Stimulated activated CD4-positive, alpha-beta T cell treated with anti-CD3 and anti-CD28 coated beads, Interleukin-15, amount 100 ng/mL, for 48 hours (primary cell): ENCODE results near the gene PPP1R1C.
A peak's percentile ranks its signal among the peaks of the same experiment; 100 is the strongest.
"Not testable (repeated sequence)": the region's sequence is repeated elsewhere in the genome, so short reads cannot be mapped to it uniquely, and the experiment has no call there.

Experiments
- DNase-seq, 2 donors: peaks; one replicate each; pipeline ENCODE4 v3.0.0-alpha.2; 2020; ENCODE audit warnings: low read depth in 2 of 2

Gene PPP1R1C, protein sequence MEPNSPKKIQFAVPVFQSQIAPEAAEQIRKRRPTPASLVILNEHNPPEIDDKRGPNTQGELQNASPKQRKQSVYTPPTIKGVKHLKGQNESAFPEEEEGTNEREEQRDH

DNA sequence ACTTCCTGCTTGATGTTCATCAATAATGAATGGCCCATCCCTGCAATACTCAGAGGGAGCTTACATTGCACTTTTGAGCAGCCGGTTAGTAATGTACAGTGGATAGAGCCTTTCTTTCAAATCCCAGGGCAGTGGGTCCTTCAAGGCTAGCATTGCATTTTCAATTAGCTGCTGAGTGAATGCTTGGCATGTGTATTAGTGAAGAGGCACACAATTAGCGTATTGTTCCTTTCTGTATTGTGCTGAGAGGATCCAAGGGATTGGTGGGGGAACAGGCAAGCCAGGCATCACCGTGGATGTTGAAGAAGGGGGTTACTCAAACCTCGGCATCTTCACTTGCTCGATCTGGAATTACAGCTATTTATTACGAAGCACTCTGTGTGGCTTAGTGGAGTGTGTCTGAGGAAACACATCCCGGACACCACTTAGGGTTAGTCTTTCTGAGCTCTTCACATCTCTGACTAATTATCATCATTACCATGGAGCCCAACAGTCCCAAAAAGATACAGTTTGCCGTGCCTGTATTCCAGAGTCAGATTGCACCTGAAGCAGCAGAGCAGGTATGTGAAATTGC is at the start of gene PPP1R1C:
Gene PPP1R1C, plus strand, starts transcription at position 222 of the 574 bp plus-strand sequence. Its CDS starts 258 bp downstream, at position 480.
- no peak for DNase-seq

DNA sequence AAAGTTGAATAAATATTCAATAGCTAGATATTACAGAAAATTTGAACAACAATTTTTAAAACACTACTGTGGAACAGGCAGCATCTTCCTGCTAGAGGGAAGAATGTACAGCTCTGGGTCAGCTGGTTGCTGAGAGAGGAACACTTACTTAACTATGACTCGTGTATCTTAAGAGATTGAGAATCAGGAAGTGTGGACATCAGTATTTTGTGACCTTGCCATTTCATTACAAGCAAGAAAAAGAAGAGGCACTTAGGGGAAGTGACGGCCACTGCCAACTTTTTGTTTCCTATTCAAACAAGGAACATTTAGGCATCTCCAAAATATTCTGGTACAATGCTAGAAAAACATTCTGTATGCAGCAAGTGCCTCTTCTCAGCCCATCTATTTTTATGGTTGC is 48.2 kb upstream of the PPP1R1C start:
- DNase-seq, result no peak

DNA sequence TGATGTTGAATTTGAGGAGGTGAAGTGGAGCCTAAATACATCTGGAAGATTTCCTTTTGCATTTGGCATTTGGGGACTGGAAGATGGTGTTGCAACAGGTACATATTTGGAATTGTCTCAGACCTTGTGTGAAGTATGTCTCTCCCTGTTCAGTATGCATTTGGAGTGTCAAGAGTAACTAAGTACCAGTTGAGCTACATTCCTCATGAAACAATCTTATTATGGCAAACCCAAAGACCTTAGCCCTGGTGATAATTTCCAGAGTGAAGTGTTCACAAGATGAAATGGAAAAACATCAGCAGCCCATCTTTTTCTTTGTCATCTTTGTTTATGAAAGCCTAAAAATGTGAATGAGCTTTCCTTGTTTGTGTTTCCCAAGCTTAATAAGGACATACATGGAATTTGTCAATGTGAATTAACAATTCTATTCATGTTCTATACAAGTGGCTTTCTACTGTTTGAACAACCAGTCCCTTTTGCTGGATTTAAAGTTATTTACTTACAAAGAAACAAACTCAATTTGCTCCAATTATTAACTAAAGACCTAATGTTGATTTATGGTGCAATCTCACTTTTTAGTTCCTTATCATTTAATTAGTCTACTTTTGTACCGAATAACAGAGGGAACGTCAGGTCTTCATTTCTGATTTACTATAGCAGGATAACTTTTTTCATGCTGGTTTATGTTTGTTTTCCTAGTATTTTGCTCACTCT is 42.1 kb upstream of the PPP1R1C start:
- DNase-seq, result no peak

DNA sequence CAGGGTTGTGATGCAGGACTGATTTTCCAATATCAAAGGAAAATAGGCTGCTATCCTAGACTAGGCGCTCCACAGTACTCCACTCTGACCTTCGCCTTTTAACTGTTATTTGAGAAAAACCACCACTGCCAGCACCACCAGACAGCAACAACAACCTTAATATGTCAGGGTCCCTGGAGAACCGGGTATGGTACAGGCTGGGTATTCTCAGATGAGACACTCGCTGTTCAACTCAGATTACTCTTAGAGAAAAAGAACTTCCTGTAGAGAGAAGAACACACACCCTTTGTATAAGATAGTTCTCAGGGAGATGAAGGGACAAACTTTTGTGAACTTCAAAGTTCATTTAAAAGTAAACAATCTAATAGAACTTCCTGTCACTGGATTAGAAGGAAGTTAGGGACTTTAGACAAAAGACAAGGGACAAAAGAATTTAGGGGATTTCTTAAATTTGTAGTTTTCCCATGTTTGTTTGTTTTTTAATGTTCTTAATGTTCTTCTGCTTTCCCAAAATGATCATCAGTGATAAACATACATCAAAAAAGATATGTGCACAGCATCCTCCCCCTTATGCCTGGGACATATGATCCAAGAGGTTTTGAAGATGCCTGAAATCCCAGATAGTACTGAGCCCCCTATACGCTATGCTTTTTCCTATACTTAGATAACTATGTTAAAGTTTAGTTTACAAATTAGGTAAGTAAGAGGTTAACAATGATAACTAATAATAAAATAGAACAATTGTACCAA is 41.3 kb upstream of the PPP1R1C start:
- no peak for DNase-seq

DNA sequence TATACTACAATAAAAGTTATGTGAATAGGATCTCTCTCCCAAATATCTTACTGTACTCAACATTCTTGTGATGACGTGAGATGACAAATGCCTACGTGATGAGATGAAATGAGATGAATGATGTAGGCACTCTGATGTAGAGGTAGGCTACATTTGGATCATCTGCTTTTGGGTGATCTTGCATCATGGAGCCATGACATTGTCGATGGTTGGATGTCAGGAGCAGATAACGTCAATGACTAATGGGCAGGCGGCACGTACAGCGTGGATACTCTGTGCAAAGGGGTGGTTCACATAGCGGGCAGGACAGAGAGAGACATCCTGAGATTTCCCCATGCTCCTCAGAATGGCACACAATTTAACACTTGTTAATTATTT is 40.8 kb upstream of the PPP1R1C start:
- DNase-seq, result no peak

DNA sequence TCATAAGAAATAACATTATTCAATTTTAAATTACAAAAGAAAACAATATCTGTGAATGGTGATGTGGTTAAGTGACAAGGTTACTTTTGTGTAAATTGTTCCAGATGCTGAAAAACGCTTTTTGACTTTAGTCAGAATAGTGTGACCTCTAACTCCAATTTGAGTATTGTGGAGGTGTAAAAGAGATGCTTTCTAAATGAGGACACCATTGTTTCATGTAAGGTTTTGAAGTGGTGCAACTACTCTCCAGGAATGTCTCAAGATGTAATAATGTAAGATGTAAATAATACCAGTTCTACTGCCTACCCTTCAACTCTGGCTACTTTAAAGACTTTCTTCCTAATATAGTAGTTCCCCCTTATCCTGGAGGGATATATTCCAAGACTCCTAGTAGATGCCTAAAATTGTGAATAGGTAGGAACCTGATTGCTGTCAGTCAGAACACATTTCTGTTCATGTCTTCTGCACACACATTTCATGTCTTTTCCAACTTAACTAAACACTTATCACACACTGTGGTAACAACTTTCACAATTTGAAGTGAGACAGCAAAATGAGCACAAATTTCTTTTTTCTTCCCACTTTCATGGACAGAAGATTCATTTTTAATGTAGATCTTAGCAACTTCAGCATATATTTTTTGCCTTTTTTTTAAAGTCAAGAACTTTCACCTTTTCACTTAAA is 39.1 kb upstream of the PPP1R1C start:
- no peak for DNase-seq

DNA sequence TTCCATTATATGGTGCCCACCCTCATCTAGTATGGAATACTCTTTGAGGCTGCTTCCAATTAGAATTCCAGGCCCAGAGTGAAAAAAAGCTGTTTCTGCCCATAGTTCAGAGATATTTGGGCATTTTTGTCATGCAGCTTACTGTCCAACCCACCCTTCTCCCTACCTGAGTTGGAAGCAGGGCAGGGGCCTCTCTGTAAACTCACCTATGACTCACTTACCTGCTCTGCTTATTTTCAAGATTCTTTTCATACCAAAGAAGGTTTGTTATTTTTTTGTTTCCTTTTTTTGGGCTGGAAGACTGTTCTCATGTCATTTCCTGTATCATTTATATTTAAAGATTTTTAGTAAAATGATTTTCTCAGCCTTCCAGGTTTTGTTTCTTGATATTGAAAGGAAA is 38.4 kb upstream of the PPP1R1C start:
- no peak for DNase-seq

DNA sequence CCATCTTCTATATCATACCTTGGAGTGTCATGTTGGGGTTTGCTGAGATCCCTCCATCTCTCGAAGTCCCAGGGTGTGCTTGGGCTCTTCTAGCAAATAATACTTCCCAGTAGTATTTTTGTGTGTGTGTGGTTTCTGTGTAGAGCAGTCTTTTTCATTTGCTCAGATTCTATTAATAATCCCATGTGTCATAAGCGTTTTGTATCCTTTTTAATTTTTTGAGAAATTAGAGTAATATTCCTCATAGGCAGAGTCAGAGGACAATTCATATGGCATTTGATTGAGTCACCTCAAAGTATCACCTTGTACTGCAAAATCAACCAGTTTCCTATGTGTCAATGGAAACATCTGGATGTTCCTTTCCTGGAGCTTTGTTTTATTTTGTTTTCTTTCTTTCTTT is 37.4 kb upstream of the PPP1R1C start:
- DNase-seq, result no peak

DNA sequence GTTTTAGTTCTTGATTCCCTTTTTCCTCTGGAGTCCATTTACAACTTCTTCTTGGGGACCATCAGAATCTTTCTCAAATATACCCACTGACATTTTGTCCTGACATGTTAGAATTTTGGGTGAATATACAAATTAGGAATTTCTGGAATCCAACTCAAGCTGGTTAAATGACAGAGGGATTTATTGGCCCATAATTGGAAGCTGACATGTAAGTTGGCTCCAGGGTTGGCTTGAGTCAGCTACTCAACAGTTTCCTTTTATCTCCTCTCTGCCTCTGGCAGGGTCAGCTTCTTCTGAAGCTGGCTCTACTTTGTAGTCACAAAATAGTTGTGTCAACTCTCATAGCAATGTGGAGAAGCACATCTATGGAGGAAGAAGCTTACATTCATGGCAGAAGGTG is 36.6 kb upstream of the PPP1R1C start:
- no peak for DNase-seq

DNA sequence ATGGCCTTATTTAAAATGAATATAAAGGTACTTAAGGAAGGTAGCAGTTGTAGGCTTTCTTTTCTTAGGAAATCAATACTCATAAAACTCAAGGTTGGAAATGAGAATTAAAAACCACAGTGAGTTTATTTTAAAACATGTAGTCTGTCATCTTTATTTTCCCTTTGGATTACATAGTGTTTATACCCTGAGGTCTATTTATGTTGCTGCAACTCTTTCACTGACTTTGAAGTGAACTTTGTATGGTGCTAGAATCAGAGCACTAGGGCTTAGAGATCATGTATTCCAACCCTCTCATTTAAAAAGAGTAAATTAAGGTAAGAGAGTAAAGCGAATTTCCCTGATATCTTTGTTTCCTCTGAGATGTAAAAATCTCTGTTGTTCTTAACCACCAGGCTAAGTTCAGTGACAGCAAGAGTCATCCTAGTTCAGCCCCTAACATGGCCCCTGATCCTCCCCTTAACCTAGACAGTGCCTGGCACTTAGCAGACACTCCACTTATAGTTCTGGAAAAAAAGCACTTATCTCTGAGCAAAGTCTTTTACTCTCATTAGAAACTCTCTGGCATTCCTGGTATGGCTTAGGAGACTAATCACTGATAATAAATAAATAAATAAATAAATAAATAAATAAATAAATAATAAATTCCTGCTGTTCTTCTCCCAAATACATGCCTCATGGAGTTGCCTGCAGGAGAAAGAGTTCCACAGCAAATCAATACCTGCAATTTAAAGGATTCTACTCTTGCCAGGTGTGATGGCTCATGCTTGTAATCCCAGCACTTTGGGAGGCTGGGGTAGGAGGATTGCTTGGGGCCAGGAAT is 33.0 kb upstream of the PPP1R1C start:
- no peak for DNase-seq

DNA sequence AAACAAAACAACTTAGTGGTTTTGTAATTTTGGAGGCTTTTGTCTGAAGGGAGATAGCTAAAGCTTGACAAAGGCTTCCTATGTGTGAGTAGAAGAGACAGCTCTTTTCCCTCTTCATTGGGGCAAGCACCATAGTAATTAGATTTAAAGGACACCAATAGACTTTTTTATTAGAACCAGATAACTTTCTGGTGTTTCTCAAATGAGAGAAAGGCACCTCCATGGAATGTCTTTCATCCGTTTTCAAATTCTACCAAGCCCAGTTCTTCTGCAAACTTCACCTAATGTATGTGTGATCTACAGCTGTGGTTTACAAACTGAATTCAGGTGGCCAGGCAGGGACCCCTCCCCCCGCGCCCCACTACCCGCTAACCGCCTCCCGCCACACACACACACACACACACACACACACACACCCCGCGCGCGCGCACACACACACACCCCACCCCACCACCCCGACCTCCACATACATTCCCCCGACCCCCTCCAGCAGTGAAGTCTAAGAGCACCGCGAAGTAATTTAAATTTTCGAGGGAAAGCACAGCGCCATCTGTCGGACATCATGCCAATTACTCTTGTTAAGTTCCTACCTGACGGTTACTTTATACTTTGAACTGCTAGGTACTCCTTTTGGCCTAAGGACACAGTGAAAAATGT is 31.6 kb upstream of the PPP1R1C start:
- DNase-seq, result peak; percentile 26 to 54

DNA sequence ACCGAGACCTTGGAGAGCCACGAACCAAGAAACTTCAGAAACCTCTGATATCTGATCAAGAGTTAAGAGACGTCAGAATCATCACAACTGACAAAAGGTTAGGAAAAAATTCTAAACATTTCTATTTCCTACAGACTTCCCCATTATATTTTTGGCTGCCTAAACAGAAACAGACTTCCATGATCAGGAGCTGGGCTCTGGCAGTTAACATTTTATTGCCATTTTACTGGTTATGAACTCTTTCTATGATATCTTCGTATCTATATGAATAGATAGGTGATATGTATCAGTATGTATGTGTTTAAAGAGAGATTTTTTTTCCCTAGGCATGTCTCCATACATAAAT is 31.1 kb upstream of the PPP1R1C start:
- DNase-seq, result no peak

DNA sequence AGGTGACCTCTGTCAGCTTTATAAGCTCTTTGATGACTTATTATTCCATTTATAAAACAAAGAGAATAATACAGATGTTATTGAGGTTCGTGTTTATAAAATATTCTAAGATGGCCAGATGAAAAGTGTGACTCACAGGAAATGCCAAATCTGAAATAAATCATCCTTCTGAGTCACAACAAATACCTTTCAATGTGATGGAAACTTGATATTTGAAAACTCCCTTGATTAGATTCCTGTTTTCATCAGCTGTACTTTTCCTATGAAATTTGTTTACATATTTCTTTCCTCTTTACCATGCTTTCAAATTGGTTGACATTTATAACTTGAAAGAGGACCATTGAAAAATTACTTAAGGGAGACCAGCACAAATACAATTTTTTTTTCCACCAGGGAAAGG is 30.6 kb upstream of the PPP1R1C start:
- DNase-seq, result no peak

DNA sequence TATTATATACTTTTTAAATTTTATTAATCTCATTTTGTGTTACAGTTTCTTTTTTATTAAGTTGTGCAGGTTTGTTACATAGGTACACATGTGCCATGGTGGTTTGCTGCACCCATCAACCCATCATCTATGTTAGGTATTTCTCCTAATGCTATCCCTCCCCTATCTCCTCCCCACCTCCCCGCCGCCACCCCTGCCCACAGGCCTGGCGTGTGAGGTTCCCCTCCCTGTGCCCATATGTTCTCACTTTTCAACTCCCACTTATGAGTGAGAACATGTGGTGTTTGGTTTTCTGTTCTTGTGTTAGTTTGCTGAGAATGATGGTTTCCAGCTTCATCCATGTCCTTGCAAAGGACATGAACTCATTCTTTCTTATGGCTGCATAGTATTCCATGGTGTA is 29.8 kb upstream of the PPP1R1C start:
- not testable (repeated sequence) for DNase-seq

DNA sequence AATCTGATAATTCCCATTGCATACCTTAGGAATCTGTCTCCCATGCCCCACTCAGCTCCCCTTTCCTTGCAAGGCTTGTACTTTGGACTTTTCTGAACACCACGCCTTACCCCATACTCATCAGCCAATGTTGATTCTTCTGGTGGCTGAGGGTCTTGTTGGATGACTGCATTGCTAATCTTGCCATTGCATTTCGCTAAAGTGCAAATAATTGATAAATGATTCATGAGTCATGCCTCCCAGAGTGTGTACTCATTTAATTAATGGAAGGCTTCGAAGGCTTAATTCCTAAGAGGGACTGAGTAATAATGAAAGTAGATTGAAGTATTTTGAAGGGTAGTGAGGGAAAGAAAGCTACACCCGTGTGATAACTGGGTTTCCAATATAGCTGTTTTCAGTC is 28.0 kb upstream of the PPP1R1C start:
- DNase-seq, result no peak

DNA sequence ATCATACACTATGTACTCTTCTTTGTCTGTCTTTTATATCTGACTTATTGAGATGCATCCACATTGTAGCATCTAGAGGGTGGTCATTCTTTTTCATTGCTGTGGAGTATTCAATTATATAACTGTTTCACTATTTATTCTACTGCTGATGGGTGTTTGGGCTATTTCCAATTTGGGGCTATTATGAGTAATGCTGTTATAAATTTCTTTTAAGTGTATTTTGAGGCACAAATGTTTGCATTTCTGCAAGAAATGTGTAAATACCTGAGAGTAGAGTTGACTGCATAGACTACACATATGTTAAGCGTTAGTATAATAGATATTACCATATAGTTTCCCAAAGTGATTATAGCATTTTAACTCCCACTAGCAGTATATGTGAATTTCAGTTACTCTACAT is 26.9 kb upstream of the PPP1R1C start:
- no peak for DNase-seq

DNA sequence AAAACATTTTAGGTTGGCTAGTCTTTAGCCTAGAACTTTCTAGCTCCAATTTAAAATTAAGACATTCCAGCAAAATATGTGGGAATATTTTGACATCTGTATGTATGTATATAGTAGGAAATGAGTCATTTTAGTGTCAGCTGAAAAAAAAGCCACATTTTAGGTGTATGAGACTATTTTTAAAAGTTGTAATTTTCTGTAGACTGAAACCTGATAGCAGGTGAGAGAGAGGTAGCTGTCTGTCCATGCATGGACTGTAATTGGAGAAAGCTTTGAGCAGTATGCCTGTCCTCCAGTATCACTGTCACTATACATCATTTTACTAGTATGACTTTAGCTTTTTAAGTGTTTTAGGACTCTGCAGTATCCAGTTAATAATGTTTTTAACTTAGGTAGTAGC is 26.1 kb upstream of the PPP1R1C start:
- DNase-seq, result no peak

DNA sequence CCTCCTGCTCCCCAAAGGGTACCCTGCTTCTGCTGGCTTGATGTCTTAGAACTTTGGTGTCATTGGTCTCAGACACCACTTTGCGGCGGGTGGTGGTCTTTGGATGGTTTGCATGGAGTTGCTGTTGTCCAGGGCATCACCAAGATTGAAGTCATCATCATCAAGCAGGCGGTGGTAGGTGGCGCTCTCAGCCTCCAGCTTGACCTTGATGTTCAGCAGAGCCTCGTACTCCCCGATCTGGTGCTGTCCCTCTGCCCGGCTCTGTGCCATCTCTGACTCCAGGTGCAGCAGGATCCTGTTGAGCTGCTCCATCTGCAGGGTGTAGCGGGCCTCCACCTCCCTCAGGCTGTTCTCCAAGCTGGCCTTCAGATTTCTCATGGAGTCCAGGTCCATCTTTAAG is 24.5 kb upstream of the PPP1R1C start:
- not testable (repeated sequence) for DNase-seq

DNA sequence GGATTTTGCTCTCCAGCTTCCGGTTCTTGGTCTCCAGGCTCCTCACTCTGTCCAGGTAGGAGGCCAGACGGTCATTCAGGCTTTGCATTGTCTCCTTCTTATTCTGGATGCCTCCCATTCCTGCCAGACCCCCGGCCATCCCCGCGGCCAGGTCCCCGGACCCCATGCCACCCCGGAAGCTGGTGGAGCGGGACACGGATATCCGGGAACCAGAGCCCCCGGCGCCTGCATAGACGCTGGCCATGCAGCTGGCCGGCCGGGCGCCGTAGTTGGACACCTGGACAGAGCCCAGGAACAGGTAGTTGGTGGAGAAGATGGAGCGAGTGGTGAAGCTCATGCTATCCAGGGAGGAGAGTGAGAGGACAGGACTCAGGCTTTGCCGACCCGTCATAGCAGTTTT is 23.5 kb upstream of the PPP1R1C start:
- DNase-seq, result no peak

DNA sequence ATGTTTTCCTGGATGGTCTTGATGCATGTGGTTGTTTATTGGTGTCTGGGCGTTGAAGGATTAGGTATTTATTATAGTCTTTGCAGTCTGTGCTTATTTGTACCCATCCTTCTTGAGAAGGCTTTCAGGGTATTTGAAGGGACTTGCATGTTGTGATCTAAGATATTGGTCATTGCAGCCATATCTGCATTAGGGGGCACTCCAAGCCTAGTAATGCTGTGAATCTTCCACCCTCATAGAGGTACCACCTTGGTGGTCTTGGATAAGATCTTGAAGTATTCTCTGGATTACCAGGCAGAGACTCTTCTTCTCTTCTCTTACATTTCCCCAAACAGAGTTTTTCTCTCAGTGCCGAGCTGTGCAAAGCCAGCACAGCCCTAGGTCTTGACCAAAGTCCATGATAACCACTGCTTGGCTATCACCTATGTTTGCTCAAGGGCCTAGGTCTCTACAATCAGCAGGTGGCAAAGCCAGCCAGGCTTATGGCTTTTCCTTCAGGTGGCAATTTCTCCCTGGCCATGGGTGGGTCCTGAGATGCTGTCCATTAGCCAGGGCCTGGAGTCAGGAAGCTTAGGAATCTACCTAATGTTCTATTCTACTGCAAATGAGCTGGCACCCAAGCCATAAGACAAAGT is 15.4 kb upstream of the PPP1R1C start:
- no peak for DNase-seq

DNA sequence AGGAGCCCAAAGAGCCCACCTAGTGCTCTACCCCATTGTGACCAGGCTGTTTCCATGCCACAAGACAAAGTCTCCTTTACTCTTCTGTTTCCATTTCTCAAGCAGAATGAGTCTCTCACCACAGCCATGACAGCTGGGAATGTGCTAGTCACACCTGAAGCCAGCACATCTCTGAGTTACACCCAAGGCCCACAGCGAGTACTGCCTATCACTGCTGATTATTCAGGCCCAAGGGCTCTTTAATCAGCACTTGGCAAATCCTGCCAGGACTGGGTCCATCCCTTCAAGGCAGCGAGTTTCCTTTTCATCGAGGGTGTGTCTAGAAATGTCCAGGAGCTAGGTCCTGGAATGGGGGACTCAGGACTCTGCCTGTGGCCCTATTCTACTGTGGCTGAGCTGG is 14.6 kb upstream of the PPP1R1C start:
- no peak for DNase-seq
